ENCODE data around the gene PTPRG. TPM values are rescaled to one million over a fixed set of nuclear protein-coding genes. Genes with fewer than 3 reads are reported as not detected.

The PTPRG gene
- total RNA-seq, 1 donor from 2014 or later, result 4.2 TPM

- intact Hi-C loops (cut with micrococcal nuclease), result loop anchor here (5.0 kb wide), 1 partner anchor 625 kb away; the partner anchor contains the start of gene PTPRG
- H3K4me1 Mint-ChIP-seq, result peaks cover 4% of the 10 kb centered on the region
These were observed 625.7 kb downstream of the PTPRG start for GRCh38 chr3:62187022-62187431.

GRCh38 chr3:62188681-62189375 lies 627.5 kb downstream of the PTPRG start:
- Mint-ChIP-seq H3K4me1 (peaks cover 4% of the 10 kb centered on the region), H3K36me3 (ENCODE audit: low read depth) (no peaks in the 10 kb centered on the region), H3K27me3 (no peaks in the 10 kb centered on the region), H3K4me3 (no peak overlapping the region), H3K27ac (no peak overlapping the region), H3K9me3 (no peaks in the 10 kb centered on the region)
- DNase-seq, result peak; percentile 88
- intact Hi-C loops (cut with micrococcal nuclease), result loop anchor here (5.0 kb wide), 1 partner anchor 627 kb away; the partner anchor contains the start of gene PTPRG

More at GRCh38 chr3:62187022-62187431, 625.7 kb downstream of the PTPRG start:
- DNase-seq, result no peak
- no peak overlapping the region for H3K27ac Mint-ChIP-seq
- H3K9me3 Mint-ChIP-seq, result no peaks in the 10 kb centered on the region
- H3K36me3 Mint-ChIP-seq (ENCODE audit: low read depth), result no peaks in the 10 kb centered on the region
- no peak overlapping the region for H3K4me3 Mint-ChIP-seq
- no peaks in the 10 kb centered on the region for H3K27me3 Mint-ChIP-seq

- H3K27ac Mint-ChIP-seq, result no peak overlapping the region
- no peaks in the 10 kb centered on the region for H3K36me3 Mint-ChIP-seq (ENCODE audit: low read depth)
- intact Hi-C loops (cut with micrococcal nuclease), result loop anchor here (5.0 kb wide), 1 partner anchor 627 kb away; the partner anchor contains the start of gene PTPRG
- H3K27me3 Mint-ChIP-seq, result no peaks in the 10 kb centered on the region
- DNase-seq, result no peak
- H3K4me3 Mint-ChIP-seq, result no peak overlapping the region
- H3K9me3 Mint-ChIP-seq, result no peaks in the 10 kb centered on the region
- H3K4me1 Mint-ChIP-seq, result peaks cover 4% of the 10 kb centered on the region
These were observed 628.0 kb downstream of the PTPRG start for GRCh38 chr3:62189376-62189698.

DNA sequence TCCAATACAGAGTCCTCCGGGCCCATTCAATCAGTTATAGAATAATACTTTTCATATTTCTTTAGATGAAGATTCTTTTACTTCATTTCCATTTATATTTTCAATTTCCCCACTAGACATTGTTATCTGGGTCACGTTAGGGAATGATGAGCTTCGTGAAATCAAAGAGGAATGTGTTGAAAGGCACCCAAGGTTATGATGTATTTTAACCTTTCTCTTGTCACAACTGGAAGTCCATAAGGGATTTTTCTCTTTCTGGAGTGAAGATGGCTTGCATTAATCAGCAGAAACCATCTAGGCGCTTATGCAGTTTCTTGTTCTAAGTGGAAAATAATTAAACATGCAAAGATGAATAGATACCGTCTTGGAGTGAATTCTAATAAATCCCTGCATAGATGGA lies 631.5 kb downstream of the PTPRG start:
- H3K27me3 Mint-ChIP-seq, result no peaks in the 10 kb centered on the region
- H3K4me3 Mint-ChIP-seq, result no peak overlapping the region
- intact Hi-C loops (cut with micrococcal nuclease), result no loop called here
- H3K4me1 Mint-ChIP-seq, result peaks cover 4% of the 10 kb centered on the region
- no peaks in the 10 kb centered on the region for H3K9me3 Mint-ChIP-seq
- no peaks in the 10 kb centered on the region for H3K36me3 Mint-ChIP-seq (ENCODE audit: low read depth)
- H3K27ac Mint-ChIP-seq, result no peak overlapping the region
- DNase-seq, result no peak

- intact Hi-C loops (cut with micrococcal nuclease), result no loop called here
- no peaks in the 10 kb centered on the region for H3K36me3 Mint-ChIP-seq (ENCODE audit: low read depth)
- H3K4me3 Mint-ChIP-seq, result no peak overlapping the region
- peaks cover 2% of the 10 kb centered on the region for H3K4me1 Mint-ChIP-seq
- no peaks in the 10 kb centered on the region for H3K27me3 Mint-ChIP-seq
- no peak overlapping the region for H3K27ac Mint-ChIP-seq
- H3K9me3 Mint-ChIP-seq, result no peaks in the 10 kb centered on the region
- DNase-seq, result no peak
These were observed 632.4 kb downstream of the PTPRG start for GRCh38 chr3:62193586-62194345.

- no peaks in the 10 kb centered on the region for H3K9me3 Mint-ChIP-seq
- H3K4me1 Mint-ChIP-seq, result no peaks in the 10 kb centered on the region
- H3K27me3 Mint-ChIP-seq, result peaks cover 2% of the 10 kb centered on the region
- H3K4me3 Mint-ChIP-seq, result no peak overlapping the region
- intact Hi-C loops (cut with micrococcal nuclease), result no loop called here
- no peaks in the 10 kb centered on the region for H3K36me3 Mint-ChIP-seq (ENCODE audit: low read depth)
- no peak for DNase-seq
- H3K27ac Mint-ChIP-seq, result no peak overlapping the region
These were observed 636.1 kb downstream of the PTPRG start for GRCh38 chr3:62197350-62198012.

- no peaks in the 10 kb centered on the region for H3K36me3 Mint-ChIP-seq (ENCODE audit: low read depth)
- intact Hi-C loops (cut with micrococcal nuclease), result no loop called here
These were observed 637.8 kb downstream of the PTPRG start for GRCh38 chr3:62199126-62199525.

DNA sequence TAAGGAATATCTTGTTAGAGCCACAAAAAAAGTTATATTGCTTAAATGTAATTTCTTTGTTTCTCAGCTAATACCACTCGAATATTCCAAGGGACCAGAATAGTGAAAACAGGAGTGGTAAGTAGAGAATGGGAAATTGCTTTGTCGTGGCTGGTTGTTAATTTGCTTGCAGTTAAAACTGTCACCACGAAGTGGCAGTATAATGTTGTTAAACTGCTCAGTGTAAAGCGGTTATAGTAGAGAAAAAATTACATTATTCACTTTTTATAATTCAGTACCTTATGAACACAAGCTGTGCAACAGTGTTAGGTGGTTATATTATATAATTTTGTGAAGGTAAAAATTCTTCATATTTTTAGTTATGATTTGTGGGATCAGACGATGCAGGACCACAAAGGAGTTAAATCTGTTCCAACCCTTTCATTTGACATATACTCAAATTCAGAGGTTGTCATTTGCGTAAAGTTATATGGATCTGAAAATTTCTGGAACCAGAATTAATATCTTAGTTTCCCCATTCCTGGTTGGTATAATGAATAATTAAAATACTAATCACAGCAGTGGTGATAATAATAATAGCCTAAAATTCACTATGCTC lies 640.2 kb downstream of the PTPRG start:
- Mint-ChIP-seq H3K9me3 (no peaks in the 10 kb centered on the region), H3K4me1 (no peaks in the 10 kb centered on the region), H3K36me3 (ENCODE audit: low read depth) (no peaks in the 10 kb centered on the region), H3K27ac (no peak overlapping the region), H3K27me3 (peaks cover 2% of the 10 kb centered on the region), H3K4me3 (no peak overlapping the region)
- intact Hi-C loops (cut with micrococcal nuclease), result no loop called here
- DNase-seq, result peak; percentile 62

More at GRCh38 chr3:62199126-62199525, 637.8 kb downstream of the PTPRG start:
- Mint-ChIP-seq H3K27me3 (peaks cover 2% of the 10 kb centered on the region), H3K27ac (no peak overlapping the region), H3K4me3 (no peak overlapping the region), H3K4me1 (no peaks in the 10 kb centered on the region), H3K9me3 (no peaks in the 10 kb centered on the region)
- no peak for DNase-seq

DNA sequence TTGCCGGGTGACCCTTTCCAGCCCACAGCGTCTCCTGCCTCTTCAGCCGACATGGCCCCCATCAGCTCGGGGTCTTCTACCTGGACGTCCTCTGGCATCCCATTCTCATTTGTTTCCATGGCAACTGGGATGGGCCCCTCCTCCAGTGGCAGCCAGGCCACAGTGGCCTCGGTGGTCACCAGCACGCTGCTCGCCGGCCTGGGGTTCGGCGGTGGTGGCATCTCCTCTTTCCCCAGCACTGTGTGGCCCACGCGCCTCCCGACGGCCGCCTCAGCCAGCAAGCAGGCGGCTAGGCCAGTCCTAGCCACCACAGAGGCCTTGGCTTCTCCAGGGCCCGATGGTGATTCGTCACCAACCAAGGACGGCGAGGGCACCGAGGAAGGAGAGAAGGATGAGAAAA lies 641.8 kb downstream of the PTPRG start:
- Mint-ChIP-seq H3K36me3 (ENCODE audit: low read depth) (no peaks in the 10 kb centered on the region), H3K4me1 (no peaks in the 10 kb centered on the region), H3K9me3 (no peaks in the 10 kb centered on the region), H3K27ac (no peak overlapping the region), H3K4me3 (no peak overlapping the region), H3K27me3 (peaks cover 2% of the 10 kb centered on the region)
- no peak for DNase-seq
- intact Hi-C loops (cut with micrococcal nuclease), result no loop called here

DNA sequence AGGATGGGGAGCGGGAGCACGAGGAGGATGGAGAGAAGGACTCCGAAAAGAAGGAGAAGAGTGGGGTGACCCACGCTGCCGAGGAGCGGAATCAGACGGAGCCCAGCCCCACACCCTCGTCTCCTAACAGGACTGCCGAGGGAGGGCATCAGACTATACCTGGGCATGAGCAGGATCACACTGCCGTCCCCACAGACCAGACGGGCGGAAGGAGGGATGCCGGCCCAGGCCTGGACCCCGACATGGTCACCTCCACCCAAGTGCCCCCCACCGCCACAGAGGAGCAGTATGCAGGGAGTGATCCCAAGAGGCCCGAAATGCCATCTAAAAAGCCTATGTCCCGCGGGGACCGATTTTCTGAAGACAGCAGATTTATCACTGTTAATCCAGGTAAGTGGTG lies 642.2 kb downstream of the PTPRG start:
- Mint-ChIP-seq H3K36me3 (ENCODE audit: low read depth) (no peaks in the 10 kb centered on the region), H3K4me3 (no peak overlapping the region), H3K4me1 (no peaks in the 10 kb centered on the region), H3K9me3 (no peaks in the 10 kb centered on the region), H3K27me3 (peaks cover 2% of the 10 kb centered on the region), H3K27ac (no peak overlapping the region)
- no peak for DNase-seq
- intact Hi-C loops (cut with micrococcal nuclease), result no loop called here

GRCh38 chr3:62207197-62207596 lies 645.8 kb downstream of the PTPRG start:
- no peak for DNase-seq
- H3K27me3 Mint-ChIP-seq, result no peaks in the 10 kb centered on the region
- H3K4me1 Mint-ChIP-seq, result no peaks in the 10 kb centered on the region
- no peak overlapping the region for H3K27ac Mint-ChIP-seq
- H3K4me3 Mint-ChIP-seq, result no peak overlapping the region
- intact Hi-C loops (cut with micrococcal nuclease), result no loop called here
- no peaks in the 10 kb centered on the region for H3K9me3 Mint-ChIP-seq
- H3K36me3 Mint-ChIP-seq (ENCODE audit: low read depth), result no peaks in the 10 kb centered on the region

DNA sequence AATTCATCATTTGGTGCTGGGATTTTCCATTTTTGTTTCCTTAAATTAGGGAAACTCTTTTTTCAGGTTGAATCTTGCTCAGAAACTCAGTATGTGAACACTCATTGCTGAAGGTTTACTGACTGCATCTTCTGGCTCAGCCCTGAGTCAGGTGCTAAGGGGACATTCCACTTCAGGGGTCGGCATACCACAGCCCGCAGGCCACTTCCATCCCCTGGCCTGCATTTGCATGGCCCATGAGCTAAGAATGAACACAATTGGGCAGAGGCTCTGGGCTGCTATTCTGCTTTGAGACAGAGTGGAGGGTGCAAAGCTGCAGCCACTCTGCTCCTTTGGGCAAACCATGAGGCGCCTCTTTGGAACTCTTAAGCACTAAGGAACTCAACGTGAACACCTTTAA lies 647.0 kb downstream of the PTPRG start:
- no peak overlapping the region for H3K27ac Mint-ChIP-seq
- peaks cover 2% of the 10 kb centered on the region for H3K4me1 Mint-ChIP-seq
- no peaks in the 10 kb centered on the region for H3K9me3 Mint-ChIP-seq
- intact Hi-C loops (cut with micrococcal nuclease), result no loop called here
- no peak overlapping the region for H3K4me3 Mint-ChIP-seq
- DNase-seq, result no peak
- H3K27me3 Mint-ChIP-seq, result no peaks in the 10 kb centered on the region
- no peaks in the 10 kb centered on the region for H3K36me3 Mint-ChIP-seq (ENCODE audit: low read depth)

DNA sequence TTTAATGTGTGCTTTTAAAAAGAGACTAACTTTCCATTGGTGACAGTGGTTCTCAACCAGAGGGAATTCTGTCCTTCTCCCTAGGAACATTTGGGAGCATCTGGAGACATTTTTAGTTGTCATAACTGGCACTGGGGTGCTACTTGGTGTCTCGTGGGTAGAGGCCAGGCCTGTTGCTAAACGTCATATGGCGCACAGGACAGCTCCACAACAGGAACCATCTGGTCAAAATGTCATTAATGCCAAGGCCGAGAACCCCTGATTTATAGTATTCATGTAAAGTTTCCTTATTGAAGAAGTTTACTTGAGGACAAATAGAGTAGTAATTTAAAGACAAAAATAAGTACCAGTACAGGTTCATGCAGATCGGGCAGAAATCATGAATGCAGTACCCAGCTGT lies 647.7 kb downstream of the PTPRG start:
- no peak overlapping the region for H3K4me3 Mint-ChIP-seq
- H3K9me3 Mint-ChIP-seq, result no peaks in the 10 kb centered on the region
- intact Hi-C loops (cut with micrococcal nuclease), result no loop called here
- peaks cover 2% of the 10 kb centered on the region for H3K4me1 Mint-ChIP-seq
- no peaks in the 10 kb centered on the region for H3K36me3 Mint-ChIP-seq (ENCODE audit: low read depth)
- no peak for DNase-seq
- no peaks in the 10 kb centered on the region for H3K27me3 Mint-ChIP-seq
- no peak overlapping the region for H3K27ac Mint-ChIP-seq

GRCh38 chr3:62210011-62210410 lies 648.6 kb downstream of the PTPRG start:
- Mint-ChIP-seq H3K4me1 (peaks cover 2% of the 10 kb centered on the region), H3K27me3 (no peaks in the 10 kb centered on the region), H3K4me3 (no peak overlapping the region), H3K9me3 (no peaks in the 10 kb centered on the region), H3K27ac (no peak overlapping the region), H3K36me3 (ENCODE audit: low read depth) (no peaks in the 10 kb centered on the region)
- intact Hi-C loops (cut with micrococcal nuclease), result no loop called here
- no peak for DNase-seq

Data from activated CD4-positive, alpha-beta T cell treated with anti-CD3 and anti-CD28 coated beads, Interleukin-2, amount 10 ng/mL, durations not matched to agents 24 days and 14 days (primary cell).